Heart left ventricle (tissue), 13 donors: Measurements from ENCODE around the gene GCDH.

Source experiments
- POLR2A ChIP-seq, 2 donors: fragments of 450-650 bp; IDR thresholded peaks; one replicate each; pipeline ENCODE4 v1.6.1; 2017; ENCODE audit warnings: antibody characterized with exemption in 2 of 2, mild to moderate bottlenecking in 2 of 2, moderate library complexity in 2 of 2
- TF ChIP-seq, protein P1 (sequence below), 12 donors: fragments of 200-600 bp; sonication (generic) in 4 of 12; IDR thresholded peaks; one replicate each; pipeline versions ENCODE4 v1.5.0 to v1.8.0; 2018 to 2022; ENCODE audit warnings: antibody characterized with exemption in 12 of 12, mild to moderate bottlenecking in 5 of 12
- donor health status: ischemic (EF 13 %, LVEDD 7.1; RV severe dilation, severe dysfunction).
- donor health status: DM: no; HTN: yes; CAD: no.
- donor health status: DM: no; HTN: no; CAD: no.
- donor health status: ischemic (EF 25% LVEDD 6.9; RV normal size, moderate dysfunction).
- donor health status: ischemic (EF 25% LVEDD 5.7; RV mildly dilated, moderate dysfunction).
- donor health status: ischemic (EF 35%, LVEDD 5.7; RV mildly dilated, moderate dysfunction).
- donor health status: nonischemic (EF 11% LVEDD 7.7; RV severe dilation, severe dysfunction).
- donor health status: DM: yes; HTN: yes; CAD: no.
- donor health status: PGD.
- donor health status: ischemic (EF 29% LVEDD 5.4; RV normal size, mild dysfunction).
- donor health status: nonischemic (EF 23%, LVEDD 6.1; RV moderate dilation, normal function).

DNA sequence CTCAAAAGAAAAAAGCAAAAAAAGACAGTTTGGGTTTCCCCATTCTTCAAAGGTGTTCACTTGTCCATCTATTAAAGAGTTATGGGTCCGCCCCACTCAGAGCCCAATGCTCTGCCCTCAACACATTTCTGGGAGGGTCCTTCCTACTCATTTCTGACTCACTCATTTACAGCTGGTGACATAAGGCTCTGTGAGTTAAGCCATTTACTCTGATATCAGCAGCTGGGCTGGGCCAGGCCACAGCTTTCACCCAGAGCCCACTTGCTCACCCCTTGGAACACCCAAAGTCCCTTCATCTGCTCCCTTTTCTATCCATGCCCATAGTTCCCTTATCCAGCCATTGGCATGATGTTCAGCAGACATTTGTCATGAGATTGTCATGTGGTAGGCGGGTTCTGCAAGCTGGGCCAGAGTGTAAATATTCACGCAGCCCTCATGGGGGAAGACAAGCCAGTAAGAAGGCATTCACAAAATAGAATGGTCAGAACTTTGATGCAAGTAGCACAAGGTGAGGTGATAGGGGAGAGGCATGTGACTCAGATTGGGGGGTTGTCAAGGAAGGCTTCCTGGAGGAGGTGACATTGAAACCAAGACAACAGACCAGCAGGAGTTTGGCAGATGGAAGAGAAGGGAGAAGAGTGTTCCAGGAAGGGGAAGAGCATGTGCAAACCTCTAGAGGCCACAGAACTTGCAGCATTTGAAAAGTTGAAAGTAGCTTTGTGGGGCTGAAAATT is 46.8 kb upstream of the GCDH start:
- TF ChIP-seq, protein P1, sequence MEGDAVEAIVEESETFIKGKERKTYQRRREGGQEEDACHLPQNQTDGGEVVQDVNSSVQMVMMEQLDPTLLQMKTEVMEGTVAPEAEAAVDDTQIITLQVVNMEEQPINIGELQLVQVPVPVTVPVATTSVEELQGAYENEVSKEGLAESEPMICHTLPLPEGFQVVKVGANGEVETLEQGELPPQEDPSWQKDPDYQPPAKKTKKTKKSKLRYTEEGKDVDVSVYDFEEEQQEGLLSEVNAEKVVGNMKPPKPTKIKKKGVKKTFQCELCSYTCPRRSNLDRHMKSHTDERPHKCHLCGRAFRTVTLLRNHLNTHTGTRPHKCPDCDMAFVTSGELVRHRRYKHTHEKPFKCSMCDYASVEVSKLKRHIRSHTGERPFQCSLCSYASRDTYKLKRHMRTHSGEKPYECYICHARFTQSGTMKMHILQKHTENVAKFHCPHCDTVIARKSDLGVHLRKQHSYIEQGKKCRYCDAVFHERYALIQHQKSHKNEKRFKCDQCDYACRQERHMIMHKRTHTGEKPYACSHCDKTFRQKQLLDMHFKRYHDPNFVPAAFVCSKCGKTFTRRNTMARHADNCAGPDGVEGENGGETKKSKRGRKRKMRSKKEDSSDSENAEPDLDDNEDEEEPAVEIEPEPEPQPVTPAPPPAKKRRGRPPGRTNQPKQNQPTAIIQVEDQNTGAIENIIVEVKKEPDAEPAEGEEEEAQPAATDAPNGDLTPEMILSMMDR (IDR thresholded peaks at IDR 0.05): no peak
- no peak for TF ChIP-seq POLR2A (IDR thresholded peaks at IDR 0.05)
